Amygdala (tissue), 56 donors: ENCODE measurements around the gene TUBA1C.
A peak's percentile ranks its signal among the peaks of the same experiment; 100 is the strongest.
"Not testable (repeated sequence)": the region's sequence is repeated elsewhere in the genome, so short reads cannot be mapped to it uniquely, and the experiment has no call there.

ENCODE experiments used
- DNase-seq, 56 donors: peaks; one replicate each; lab custom pipeline; 2025; lab: John Stamatoyannopoulos, UW

TUBA1C gene

DNA sequence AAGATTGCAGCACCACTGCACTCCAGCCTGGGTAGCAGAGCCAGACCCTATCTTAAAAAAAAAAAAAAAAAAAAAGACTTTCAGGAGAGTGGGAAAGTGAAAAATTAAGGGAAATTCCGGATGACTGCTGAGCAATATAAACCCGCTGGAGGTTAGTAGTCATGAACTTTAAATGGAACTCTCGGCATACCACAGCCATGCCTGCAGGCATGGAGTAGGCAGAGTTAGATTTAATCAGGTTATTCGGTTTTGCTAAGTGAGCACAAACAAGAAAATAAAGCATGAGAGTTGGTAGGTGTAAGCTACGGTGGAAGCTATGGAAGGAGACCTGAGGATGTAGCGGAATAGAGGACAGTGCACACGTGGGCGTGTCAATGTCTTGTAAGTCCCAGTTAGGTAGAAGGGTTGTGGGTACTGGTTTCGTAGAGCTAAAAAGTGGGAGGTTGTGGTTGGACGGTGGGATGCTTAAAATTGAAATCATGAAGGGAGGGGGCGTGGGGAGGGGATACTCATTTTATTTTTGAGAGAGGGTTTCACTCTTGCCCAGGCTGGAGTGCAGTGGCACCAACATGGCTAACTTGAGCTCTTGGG lies 11.8 kb upstream of the TUBA1C start:
- no peak for DNase-seq

DNA sequence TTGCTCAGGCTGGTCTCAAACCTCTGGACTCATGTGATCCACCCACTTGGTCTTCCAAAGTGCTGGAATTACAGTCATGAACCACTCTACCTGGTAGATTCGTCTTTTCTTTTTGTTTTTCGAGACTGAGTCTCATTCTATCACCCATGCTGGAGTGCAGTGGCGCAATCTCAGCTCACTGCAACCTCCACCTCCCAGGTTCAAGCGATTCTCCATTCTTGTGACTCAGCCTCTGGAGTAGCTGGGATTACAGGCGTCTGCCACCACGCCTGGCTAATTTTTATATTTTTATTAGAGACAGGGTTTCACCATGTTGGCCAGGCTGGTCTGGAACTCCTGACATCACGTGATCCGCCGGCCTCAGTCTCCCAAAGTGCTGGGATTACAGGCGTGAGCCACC lies 9.4 kb upstream of the TUBA1C start:
- not testable (repeated sequence) for DNase-seq

DNA sequence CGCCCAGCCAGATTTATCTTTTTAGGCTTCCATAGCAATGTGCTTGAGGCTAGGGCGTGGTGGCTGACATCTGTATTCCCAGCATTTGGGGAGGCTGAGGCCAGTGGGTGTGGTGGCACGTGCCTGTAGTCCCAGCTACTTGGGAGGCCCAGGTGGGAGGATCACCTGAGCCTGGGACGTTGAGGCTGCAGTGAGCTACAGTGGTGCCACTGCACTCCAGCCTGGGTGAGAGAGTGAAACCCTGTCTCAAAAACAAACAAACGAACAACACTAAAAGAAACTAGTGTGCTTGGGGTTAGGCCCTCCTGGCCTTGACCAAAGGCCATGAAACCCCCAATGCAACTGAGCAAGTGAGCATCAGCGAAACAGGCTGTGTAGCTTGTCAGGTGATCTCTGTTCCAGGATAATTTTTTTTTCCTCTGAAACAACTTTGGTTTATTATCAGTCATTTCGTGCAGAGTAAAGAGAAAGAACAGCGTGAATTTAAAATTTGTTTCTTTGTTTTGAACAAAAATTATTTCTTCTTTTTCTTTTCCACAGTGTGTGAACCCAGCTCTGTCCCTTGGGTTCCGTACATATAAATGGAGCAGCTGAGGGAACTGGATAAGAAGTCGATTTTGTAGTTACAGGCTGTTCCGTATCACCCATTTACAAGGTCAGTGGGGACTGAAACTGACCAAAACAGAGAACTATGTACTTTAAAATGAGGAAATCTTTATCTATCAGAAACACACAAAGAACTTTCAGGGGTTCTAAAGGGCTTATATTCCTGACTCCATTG lies 8.8 kb upstream of the TUBA1C start:
- no peak for DNase-seq

GRCh38 chr12:49257508-49258184 lies 7.2 kb upstream of the TUBA1C start:
- DNase-seq = not testable (repeated sequence)

DNA sequence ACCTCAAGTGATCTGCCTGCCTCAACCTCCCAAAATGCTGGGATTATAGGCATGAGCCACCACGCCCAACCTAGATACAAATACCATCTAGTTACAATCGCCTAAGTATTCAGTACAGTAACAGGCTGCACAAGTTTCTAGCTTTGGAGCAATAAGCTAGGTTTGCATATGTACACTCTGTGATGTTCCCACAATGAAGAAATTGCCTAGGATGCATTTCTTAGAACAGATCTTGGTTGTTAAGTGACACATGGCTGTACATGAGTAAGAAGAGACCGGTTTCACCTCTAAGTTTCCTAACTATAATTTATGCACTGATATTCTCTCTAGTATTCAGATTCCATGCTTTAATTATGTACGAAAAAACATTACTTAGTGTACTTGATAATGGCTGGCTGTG lies 5.4 kb upstream of the TUBA1C start:
- no peak for DNase-seq

- DNase-seq = no peak
Observed at GRCh38 chr12:49260166-49260565, 4.7 kb upstream of the TUBA1C start.

- DNase-seq = no peak
Observed at GRCh38 chr12:49260571-49261363, 4.1 kb upstream of the TUBA1C start.

- no peak for DNase-seq
Observed at GRCh38 chr12:49261721-49262120, 3.2 kb upstream of the TUBA1C start.

DNA sequence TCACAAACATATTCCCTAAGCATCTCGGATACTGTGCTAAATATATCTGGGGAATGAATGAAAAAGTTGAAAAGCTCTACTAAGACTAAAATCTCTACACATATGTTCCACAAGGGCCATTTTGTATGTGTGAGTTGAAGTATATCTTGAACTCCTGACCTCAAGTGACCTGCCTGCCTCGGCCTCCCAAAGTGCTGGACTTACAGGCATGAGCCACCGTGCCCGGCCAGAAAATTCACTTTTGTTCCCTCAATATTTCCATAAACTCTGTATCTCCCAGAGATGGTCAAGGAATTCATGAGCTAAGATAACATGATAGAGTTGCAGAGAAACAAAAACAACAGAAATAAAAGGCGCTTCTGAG lies 1.5 kb upstream of the TUBA1C start:
- no peak for DNase-seq

GRCh38 chr12:49264466-49264872 lies 413 bp upstream of the TUBA1C start:
- no peak for DNase-seq

- DNase-seq = not testable (repeated sequence)
Observed at GRCh38 chr12:49269191-49269590, 4.3 kb downstream of the TUBA1C start.

GRCh38 chr12:49272790-49273725 lies 8.2 kb downstream of the TUBA1C start:
- no peak for DNase-seq

DNA sequence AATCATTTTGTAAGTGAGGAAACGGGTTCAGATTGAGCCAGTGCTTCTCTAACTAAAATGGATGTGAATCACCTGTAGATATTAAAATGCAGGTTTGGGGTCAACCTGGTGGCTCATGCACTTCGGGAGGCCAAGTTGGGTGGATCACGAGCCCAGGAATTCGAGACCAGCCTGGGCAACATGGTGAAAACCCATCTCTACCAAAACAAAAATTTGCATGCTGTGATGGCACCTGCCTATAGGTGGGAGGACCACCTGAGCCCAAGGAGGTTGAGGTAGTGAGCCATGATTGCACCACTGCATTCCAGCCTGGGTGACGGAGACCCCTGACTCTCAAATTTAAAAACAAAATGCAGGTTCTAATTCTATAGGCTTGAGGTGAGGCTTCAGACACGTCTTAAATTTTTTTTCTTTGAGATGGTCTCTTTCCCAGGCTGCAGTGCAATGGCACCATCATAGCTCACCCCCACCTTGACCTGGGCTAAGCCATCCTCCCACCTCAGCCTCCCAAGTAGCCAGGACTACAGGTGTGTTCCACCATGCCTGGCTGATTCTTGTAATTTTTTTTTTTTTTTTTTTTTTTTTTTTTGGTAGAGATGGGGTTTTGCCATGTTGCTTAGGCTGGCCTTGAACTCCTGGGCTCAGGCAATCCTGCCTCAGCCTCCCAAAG lies 9.0 kb downstream of the TUBA1C start:
- no peak for DNase-seq

GRCh38 chr12:49274396-49275069 lies 9.7 kb downstream of the TUBA1C start:
- DNase-seq = no peak

GRCh38 chr12:49276304-49277290 lies 11.7 kb downstream of the TUBA1C start:
- no peak for DNase-seq

- DNase-seq = no peak
Observed at GRCh38 chr12:49277466-49277865, 12.6 kb downstream of the TUBA1C start.

DNA sequence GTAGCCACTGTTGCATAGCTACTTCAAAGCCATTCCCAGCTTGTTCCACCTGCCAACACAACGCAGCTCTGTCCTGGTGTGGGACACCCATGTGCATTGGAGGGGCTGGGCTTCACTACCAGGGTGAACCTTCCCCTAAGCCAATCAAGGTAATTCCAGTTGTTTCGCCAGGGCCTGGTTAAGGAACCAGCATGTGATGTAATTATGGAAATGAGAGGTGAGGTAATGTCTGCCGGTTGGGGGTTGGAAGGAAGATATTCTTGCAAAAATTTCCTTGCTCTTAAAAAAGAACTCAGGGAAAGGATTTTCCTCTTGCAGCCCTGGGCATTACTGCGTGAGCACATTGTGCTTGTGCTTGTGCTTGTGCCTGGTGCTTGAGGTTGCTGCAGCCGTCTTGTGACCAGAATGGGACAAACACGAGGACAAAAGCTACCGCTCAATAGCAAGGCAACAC lies 14.9 kb downstream of the TUBA1C start:
- DNase-seq = peak in 4 of 56 donors; percentile 6 to 28 (median 11)
